Testis (tissue), 2 donors: ENCODE measurements around the gene DNM1L.

Source experiments
- POLR2A ChIP-seq: fragments of 450-650 bp; IDR thresholded peaks from one replicate; pipeline ENCODE4 v1.6.1; 2017; ENCODE audit warnings: antibody characterized with exemption, mild to moderate bottlenecking, moderate library complexity
- TF ChIP-seq, protein P1 (sequence below), 3 experiments: fragments of 450-650 bp in 2 of 3; fragments of 200-600 bp in 1 of 3; sonication (generic) in 1 of 3; IDR thresholded peaks; one replicate each; pipeline ENCODE4 v1.5.1; 2016 to 2019; ENCODE audit warnings: antibody characterized with exemption in 3 of 3, mild to moderate bottlenecking in 2 of 3, moderate library complexity in 1 of 3

DNA sequence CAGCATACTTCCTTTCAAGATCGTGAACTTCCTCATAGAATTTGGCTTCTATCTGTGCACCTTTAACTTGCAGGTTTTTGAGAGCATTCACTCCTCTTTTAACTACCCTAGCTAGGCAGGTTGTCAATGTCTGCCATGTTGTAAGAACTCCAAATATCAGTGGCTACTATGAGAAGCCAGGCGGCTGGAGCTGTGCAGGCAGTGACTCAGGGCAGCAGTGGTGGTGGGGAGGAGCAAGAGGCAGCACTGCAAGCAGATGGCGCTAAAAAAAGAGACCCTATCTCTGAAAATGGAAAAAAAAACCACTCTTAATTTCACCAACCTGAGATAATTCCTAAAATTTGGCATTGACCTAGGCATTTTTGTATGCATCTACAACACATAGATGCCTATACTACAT is 48.1 kb downstream of the DNM1L start:
- TF ChIP-seq, protein P1, sequence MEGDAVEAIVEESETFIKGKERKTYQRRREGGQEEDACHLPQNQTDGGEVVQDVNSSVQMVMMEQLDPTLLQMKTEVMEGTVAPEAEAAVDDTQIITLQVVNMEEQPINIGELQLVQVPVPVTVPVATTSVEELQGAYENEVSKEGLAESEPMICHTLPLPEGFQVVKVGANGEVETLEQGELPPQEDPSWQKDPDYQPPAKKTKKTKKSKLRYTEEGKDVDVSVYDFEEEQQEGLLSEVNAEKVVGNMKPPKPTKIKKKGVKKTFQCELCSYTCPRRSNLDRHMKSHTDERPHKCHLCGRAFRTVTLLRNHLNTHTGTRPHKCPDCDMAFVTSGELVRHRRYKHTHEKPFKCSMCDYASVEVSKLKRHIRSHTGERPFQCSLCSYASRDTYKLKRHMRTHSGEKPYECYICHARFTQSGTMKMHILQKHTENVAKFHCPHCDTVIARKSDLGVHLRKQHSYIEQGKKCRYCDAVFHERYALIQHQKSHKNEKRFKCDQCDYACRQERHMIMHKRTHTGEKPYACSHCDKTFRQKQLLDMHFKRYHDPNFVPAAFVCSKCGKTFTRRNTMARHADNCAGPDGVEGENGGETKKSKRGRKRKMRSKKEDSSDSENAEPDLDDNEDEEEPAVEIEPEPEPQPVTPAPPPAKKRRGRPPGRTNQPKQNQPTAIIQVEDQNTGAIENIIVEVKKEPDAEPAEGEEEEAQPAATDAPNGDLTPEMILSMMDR (IDR thresholded peaks at IDR 0.05): no peak
- TF ChIP-seq POLR2A: no peak
